ENCODE results near the gene CHAF1A.
A peak's percentile ranks its signal among the peaks of the same experiment; 100 is the strongest.

Gene CHAF1A

GRCh38 chr19:4402171-4403004, at the start of gene CHAF1A:
TSS of gene CHAF1A (plus strand) at chr19:4402640. CDS start at chr19:4402763, 123 bp downstream.
- peaks cover 32% of the 10 kb centered on the region for H3K4me1 ChIP-seq (ENCODE audit: insufficient read depth, low read length)
- H3K27ac ChIP-seq (ENCODE audit: low read depth, low read length): peak within 1 kb of the TSS; percentile 74
- H3K27me3 ChIP-seq (ENCODE audit: control insufficient read depth in 1 of 2, insufficient read depth in 2 of 2, low read length in 2 of 2): no peaks in the 10 kb centered on the region
- H3K4me3 ChIP-seq (ENCODE audit: low read depth in 1 of 2, low read length in 2 of 2): peak within 1 kb of the TSS; percentile 54 to 75
- peak within 1 kb of the TSS; percentile 55 for H3K9ac ChIP-seq (ENCODE audit: low read length)
- no peaks in the 10 kb centered on the region for H3K9me3 ChIP-seq (ENCODE audit: low read length)
- H3K36me3 ChIP-seq (ENCODE audit: insufficient read depth, low read length): peaks cover under 1% of the 10 kb centered on the region

- Histone ChIP-seq H3K27ac (ENCODE audit: low read depth, low read length) (no peak overlapping the region), H3K4me1 (ENCODE audit: insufficient read depth, low read length) (no peaks in the 10 kb centered on the region), H3K9ac (ENCODE audit: low read length) (no peak overlapping the region), H3K4me3 (ENCODE audit: low read depth in 1 of 2, low read length in 2 of 2) (no peak overlapping the region), H3K9me3 (ENCODE audit: low read length) (no peaks in the 10 kb centered on the region), H3K27me3 (ENCODE audit: control insufficient read depth in 1 of 2, insufficient read depth in 2 of 2, low read length in 2 of 2) (no peaks in the 10 kb centered on the region), H3K36me3 (ENCODE audit: insufficient read depth, low read length) (peaks cover 6% of the 10 kb centered on the region)
Measured at GRCh38 chr19:4352701-4353121, 49.7 kb upstream of the CHAF1A start.

GRCh38 chr19:4354282-4354681, 48.2 kb upstream of the CHAF1A start:
- H3K4me3 ChIP-seq (ENCODE audit: low read depth in 1 of 2, low read length in 2 of 2): no peak overlapping the region
- peaks cover 13% of the 10 kb centered on the region for H3K36me3 ChIP-seq (ENCODE audit: insufficient read depth, low read length)

GRCh38 chr19:4354897-4355296, 47.5 kb upstream of the CHAF1A start:
- Histone ChIP-seq H3K36me3 (ENCODE audit: insufficient read depth, low read length) (peaks cover 19% of the 10 kb centered on the region), H3K27ac (ENCODE audit: low read depth, low read length) (no peak overlapping the region), H3K27me3 (ENCODE audit: control insufficient read depth in 1 of 2, insufficient read depth in 2 of 2, low read length in 2 of 2) (no peaks in the 10 kb centered on the region), H3K4me1 (ENCODE audit: insufficient read depth, low read length) (no peaks in the 10 kb centered on the region), H3K9ac (ENCODE audit: low read length) (no peak overlapping the region), H3K9me3 (ENCODE audit: low read length) (no peaks in the 10 kb centered on the region), H3K4me3 (ENCODE audit: low read depth in 1 of 2, low read length in 2 of 2) (no peak overlapping the region)

More at GRCh38 chr19:4354282-4354681, 48.2 kb upstream of the CHAF1A start:
- Histone ChIP-seq H3K4me1 (ENCODE audit: insufficient read depth, low read length) (no peaks in the 10 kb centered on the region), H3K9me3 (ENCODE audit: low read length) (no peaks in the 10 kb centered on the region), H3K27ac (ENCODE audit: low read depth, low read length) (no peak overlapping the region), H3K9ac (ENCODE audit: low read length) (no peak overlapping the region), H3K27me3 (ENCODE audit: control insufficient read depth in 1 of 2, insufficient read depth in 2 of 2, low read length in 2 of 2) (no peaks in the 10 kb centered on the region)

- Histone ChIP-seq H3K9ac (ENCODE audit: low read length) (no peak overlapping the region), H3K36me3 (ENCODE audit: insufficient read depth, low read length) (peaks cover 22% of the 10 kb centered on the region), H3K27ac (ENCODE audit: low read depth, low read length) (no peak overlapping the region)
Measured at GRCh38 chr19:4357095-4357797, 45.2 kb upstream of the CHAF1A start.

GRCh38 chr19:4357921-4358326, 44.5 kb upstream of the CHAF1A start:
- H3K9me3 ChIP-seq (ENCODE audit: low read length): no peaks in the 10 kb centered on the region
- H3K9ac ChIP-seq (ENCODE audit: low read length): no peak overlapping the region
- H3K27ac ChIP-seq (ENCODE audit: low read depth, low read length): no peak overlapping the region
- H3K27me3 ChIP-seq (ENCODE audit: control insufficient read depth in 1 of 2, insufficient read depth in 2 of 2, low read length in 2 of 2): no peaks in the 10 kb centered on the region
- H3K36me3 ChIP-seq (ENCODE audit: insufficient read depth, low read length): peaks cover 29% of the 10 kb centered on the region
- no peaks in the 10 kb centered on the region for H3K4me1 ChIP-seq (ENCODE audit: insufficient read depth, low read length)
- no peak overlapping the region for H3K4me3 ChIP-seq (ENCODE audit: low read depth in 1 of 2, low read length in 2 of 2)

More at GRCh38 chr19:4357095-4357797, 45.2 kb upstream of the CHAF1A start:
- Histone ChIP-seq H3K9me3 (ENCODE audit: low read length) (no peaks in the 10 kb centered on the region), H3K4me3 (ENCODE audit: low read depth in 1 of 2, low read length in 2 of 2) (no peak overlapping the region), H3K4me1 (ENCODE audit: insufficient read depth, low read length) (no peaks in the 10 kb centered on the region), H3K27me3 (ENCODE audit: control insufficient read depth in 1 of 2, insufficient read depth in 2 of 2, low read length in 2 of 2) (no peaks in the 10 kb centered on the region)

- H3K9ac ChIP-seq (ENCODE audit: low read length): no peak overlapping the region
- H3K27ac ChIP-seq (ENCODE audit: low read depth, low read length): no peak overlapping the region
- no peaks in the 10 kb centered on the region for H3K9me3 ChIP-seq (ENCODE audit: low read length)
- H3K36me3 ChIP-seq (ENCODE audit: insufficient read depth, low read length): peaks cover 39% of the 10 kb centered on the region
- H3K4me1 ChIP-seq (ENCODE audit: insufficient read depth, low read length): no peaks in the 10 kb centered on the region
- H3K4me3 ChIP-seq (ENCODE audit: low read depth in 1 of 2, low read length in 2 of 2): no peak overlapping the region
- H3K27me3 ChIP-seq (ENCODE audit: control insufficient read depth in 1 of 2, insufficient read depth in 2 of 2, low read length in 2 of 2): no peaks in the 10 kb centered on the region
Measured at GRCh38 chr19:4358709-4359626, 43.5 kb upstream of the CHAF1A start.

GRCh38 chr19:4359627-4360000, 42.8 kb upstream of the CHAF1A start:
- Histone ChIP-seq H3K27ac (ENCODE audit: low read depth, low read length) (no peak overlapping the region), H3K9me3 (ENCODE audit: low read length) (no peaks in the 10 kb centered on the region), H3K4me3 (ENCODE audit: low read depth in 1 of 2, low read length in 2 of 2) (no peak overlapping the region), H3K27me3 (ENCODE audit: control insufficient read depth in 1 of 2, insufficient read depth in 2 of 2, low read length in 2 of 2) (no peaks in the 10 kb centered on the region), H3K36me3 (ENCODE audit: insufficient read depth, low read length) (peaks cover 41% of the 10 kb centered on the region), H3K4me1 (ENCODE audit: insufficient read depth, low read length) (no peaks in the 10 kb centered on the region), H3K9ac (ENCODE audit: low read length) (no peak overlapping the region)

- Histone ChIP-seq H3K27me3 (ENCODE audit: control insufficient read depth in 1 of 2, insufficient read depth in 2 of 2, low read length in 2 of 2) (no peaks in the 10 kb centered on the region), H3K4me3 (ENCODE audit: low read depth in 1 of 2, low read length in 2 of 2) (no peak overlapping the region), H3K9me3 (ENCODE audit: low read length) (no peaks in the 10 kb centered on the region), H3K36me3 (ENCODE audit: insufficient read depth, low read length) (peaks cover 44% of the 10 kb centered on the region), H3K27ac (ENCODE audit: low read depth, low read length) (no peak overlapping the region), H3K9ac (ENCODE audit: low read length) (no peak overlapping the region), H3K4me1 (ENCODE audit: insufficient read depth, low read length) (no peaks in the 10 kb centered on the region)
Measured at GRCh38 chr19:4360081-4360569, 42.3 kb upstream of the CHAF1A start.

- H3K4me3 ChIP-seq (ENCODE audit: low read depth in 1 of 2, low read length in 2 of 2): no peak overlapping the region
- H3K27me3 ChIP-seq (ENCODE audit: control insufficient read depth in 1 of 2, insufficient read depth in 2 of 2, low read length in 2 of 2): no peaks in the 10 kb centered on the region
- H3K9ac ChIP-seq (ENCODE audit: low read length): no peak overlapping the region
- no peaks in the 10 kb centered on the region for H3K9me3 ChIP-seq (ENCODE audit: low read length)
- H3K27ac ChIP-seq (ENCODE audit: low read depth, low read length): no peak overlapping the region
- peaks cover 49% of the 10 kb centered on the region for H3K36me3 ChIP-seq (ENCODE audit: insufficient read depth, low read length)
- no peaks in the 10 kb centered on the region for H3K4me1 ChIP-seq (ENCODE audit: insufficient read depth, low read length)
Measured at GRCh38 chr19:4360641-4361151, 41.7 kb upstream of the CHAF1A start.

Measured in muscle layer of colon (tissue), 2 donors.